Brain pericyte (primary cell): ENCODE data around the gene FCSK.

Experiments
- DNase-seq: peaks from one replicate; pipeline ENCODE4 v3.0.0-alpha.2; 2012; ENCODE audit warnings: low read depth, low spot score

Gene FCSK

DNA sequence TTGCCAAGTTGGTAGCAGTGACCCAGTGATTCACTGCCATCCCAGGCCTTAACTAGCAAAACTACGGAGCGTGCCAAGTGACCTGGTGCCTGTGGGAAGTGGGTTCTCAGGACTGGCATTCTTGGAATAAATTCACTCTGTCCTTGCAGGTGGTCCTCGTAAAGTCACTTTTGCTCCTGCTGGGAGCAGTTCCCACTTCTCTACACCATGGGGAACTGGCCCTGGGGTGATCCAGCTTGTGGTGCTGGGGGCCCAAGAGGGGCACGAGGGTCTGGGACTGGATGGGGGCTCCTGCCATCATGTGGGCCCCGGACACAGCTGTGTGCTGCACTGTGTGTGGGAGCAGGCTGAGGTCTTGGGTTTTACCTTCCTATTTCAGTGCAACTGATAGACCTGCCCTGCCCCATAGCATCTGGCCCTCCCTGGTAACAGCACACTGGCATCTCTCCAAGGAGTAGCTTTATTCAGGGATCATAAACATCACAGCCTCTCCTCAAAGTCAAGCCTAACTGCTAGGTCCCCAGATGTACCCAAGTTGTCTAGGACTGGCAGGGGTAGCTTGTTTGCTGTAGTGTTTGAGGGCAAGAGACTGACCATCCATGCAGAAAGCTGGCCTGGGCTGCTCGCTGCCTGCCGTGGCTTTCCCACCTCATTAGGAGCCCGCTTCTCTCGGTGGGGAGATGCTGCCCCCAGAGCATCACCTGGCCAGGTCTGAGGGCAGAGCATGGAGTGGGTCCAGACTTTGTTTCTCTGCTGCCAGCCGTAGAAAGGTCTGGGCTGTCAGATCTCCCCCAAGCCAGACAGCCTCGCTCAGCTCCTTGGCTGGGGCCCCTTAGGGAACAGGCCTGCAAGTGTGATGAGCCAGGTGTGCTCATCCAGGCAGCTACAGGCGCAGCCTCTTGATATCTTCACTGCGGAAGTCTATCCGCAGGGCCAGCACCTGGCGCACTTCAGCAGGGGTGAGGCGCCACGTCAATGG lies 26.0 kb downstream of the FCSK start:
- DNase-seq: no peak

- DNase-seq: no peak
Observed at GRCh38 chr16:70481929-70482536, 27.6 kb downstream of the FCSK start.

DNA sequence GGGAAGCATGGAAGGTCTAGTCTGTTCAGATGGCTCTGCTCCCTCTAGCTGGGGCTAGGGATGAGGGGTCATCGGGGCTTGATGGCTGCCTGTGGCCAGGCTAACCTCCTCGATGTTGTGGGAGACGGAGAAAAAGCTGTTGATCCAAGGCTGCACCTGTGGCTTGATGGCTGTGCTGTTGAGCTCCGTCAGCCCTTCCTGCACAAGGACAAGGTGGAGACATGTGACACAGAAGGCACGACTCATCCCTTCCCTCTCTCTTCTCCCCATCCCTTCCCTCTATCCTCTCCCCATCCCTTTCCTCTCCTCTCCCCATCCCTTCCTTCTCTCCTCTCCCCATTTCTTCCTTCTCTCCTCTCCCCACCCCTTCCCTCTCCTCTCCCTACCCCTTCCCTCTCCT lies 28.2 kb downstream of the FCSK start:
- DNase-seq: no peak

GRCh38 chr16:70483426-70483825 lies 29.0 kb downstream of the FCSK start:
- DNase-seq: no peak

- DNase-seq: no peak
Observed at GRCh38 chr16:70484867-70485266, 30.5 kb downstream of the FCSK start.

GRCh38 chr16:70490261-70490660 lies 35.9 kb downstream of the FCSK start:
- DNase-seq: no peak

- no peak for DNase-seq
Observed at GRCh38 chr16:70493802-70494201, 39.4 kb downstream of the FCSK start.

DNA sequence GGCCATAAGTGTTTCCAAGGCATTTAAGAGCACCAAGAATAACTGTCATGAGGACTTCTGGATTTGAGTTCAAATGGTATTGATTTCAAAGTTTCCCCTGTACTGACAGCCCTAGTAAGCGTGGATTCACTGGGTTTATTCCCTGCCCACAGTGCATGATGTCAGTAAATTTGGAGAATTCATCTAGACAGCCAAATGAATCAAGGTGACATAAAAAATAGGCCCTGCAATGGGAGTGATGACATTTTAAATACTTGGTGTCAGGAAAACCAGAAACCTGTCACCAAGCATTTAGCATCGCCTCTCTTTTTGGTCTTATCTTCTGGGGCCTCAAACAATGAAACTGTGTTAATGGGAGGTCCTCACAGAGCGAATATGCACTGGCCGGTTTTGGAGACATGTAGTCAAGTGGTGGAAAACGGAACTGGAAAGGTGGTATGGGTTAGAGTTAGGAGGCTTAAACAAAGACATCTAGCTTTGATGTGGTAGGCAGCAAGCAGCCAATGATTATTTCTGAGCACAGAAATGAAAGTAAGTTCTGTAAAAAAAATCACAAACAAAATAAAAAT lies 39.9 kb downstream of the FCSK start:
- no peak for DNase-seq

GRCh38 chr16:70494777-70495176 lies 40.4 kb downstream of the FCSK start:
- no peak for DNase-seq

GRCh38 chr16:70495425-70496182 lies 41.2 kb downstream of the FCSK start:
- no peak for DNase-seq

- DNase-seq: no peak
Observed at GRCh38 chr16:70496513-70496912, 42.1 kb downstream of the FCSK start.

- no peak for DNase-seq
Observed at GRCh38 chr16:70508752-70509151, 54.4 kb downstream of the FCSK start.

DNA sequence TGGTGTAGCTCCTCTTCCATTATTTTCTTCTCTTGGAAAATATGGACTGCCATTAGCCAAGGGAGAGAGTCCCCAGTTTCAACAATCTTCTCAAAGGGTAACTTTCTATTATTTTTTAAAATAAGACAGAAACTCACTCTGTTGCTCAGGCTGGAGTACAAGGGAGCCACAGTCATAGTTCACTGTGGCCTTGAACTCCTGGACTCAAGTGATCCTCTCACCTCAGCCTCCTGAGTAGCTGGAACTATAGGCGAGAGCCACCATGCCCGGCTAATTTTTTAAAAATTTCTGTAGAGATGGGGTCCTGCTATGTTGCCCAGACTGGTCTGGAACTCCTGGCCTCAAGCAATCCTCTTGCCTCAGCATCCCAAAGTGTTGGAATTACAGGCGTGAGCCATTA lies 55.8 kb downstream of the FCSK start:
- DNase-seq: no peak

GRCh38 chr16:70511833-70512232 lies 57.4 kb downstream of the FCSK start:
- no peak for DNase-seq

DNA sequence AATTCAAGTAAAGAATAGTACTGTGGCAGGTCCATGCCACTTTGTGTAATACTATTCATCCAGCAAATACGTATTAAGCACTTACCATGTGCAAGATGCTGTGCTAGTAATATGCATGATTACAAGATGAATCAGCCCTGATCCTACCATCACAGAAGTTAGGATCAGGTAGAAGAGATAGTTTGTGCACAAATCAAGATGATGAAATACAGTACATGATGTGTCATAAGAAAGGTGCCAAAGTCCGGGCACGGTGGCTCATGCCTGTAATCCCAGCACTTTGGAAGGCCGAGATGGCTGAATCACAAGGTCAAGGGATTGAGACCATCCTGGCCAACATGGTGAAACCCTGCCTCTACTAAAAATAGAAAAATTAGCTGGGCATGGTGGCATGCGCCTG lies 58.1 kb downstream of the FCSK start:
- no peak for DNase-seq

DNA sequence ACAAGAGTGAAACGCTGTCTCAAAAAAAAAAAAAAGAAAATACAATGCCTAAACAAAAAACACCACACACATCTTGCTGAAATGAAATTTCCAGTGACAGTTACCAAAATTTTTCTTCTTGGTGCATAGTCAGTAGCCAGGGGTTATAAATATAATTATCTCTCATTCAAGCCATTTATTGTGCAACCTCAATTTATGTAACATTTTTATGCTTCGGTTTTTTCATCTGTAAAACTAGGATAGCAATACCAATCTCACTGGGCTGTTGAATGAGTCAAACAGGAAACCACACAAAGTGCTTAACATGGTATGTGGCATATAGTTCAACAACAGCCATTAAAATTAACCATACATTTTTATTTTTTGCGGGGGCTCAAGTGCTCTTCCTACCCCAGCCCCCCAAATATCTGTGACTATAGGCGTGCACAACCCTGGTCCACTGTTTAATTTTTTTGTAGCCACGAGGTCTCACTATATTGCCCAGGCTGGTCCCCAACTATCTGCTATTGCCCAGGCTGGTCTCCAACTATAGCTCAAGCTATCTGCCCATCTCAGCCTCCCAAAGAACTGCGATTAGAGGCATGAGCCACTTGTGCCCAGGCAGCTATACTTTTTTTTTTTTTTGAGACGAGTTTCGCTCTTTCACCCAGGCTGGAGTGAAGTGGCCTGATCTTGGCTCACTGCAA lies 66.4 kb downstream of the FCSK start:
- DNase-seq: no peak

DNA sequence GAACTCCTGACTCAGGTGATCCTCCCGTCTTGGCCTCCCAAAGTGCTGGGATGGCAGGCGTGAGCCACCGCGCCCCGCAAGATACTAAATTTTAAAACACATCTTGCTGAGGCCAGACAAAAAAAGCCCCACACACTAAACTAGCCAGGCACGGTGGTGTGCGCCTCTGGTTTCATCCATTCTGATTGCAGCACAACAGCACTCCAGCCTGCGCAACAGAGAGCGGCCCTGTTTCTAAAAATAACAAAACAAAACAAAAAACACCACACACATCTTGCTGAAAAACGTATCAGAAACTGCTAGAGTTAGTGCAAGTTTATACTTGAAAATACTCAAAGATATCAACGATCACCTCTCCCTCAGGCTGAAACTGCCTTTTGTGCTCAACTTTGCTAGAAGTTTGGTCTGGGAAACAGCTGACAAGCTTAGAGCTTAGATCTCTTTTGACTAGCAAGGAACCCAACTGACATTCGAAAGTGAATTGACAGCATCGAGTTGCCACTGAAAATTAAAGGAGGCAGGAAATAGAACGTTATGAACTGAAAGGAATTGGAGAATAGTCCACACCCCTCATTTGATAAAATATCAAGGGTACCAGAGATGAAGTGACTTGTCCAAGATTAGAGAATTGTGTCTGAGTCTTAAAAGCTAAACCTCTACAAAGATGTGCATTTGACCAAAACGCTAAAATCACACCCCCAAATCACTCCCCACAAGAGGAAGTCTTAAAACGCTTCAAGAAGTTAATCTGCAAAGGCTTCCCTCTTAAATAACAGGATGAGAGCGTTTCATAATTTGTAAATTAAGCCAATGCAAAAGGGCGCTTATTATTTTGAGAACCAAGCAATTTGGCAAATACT lies 68.1 kb downstream of the FCSK start:
- DNase-seq: no peak

DNA sequence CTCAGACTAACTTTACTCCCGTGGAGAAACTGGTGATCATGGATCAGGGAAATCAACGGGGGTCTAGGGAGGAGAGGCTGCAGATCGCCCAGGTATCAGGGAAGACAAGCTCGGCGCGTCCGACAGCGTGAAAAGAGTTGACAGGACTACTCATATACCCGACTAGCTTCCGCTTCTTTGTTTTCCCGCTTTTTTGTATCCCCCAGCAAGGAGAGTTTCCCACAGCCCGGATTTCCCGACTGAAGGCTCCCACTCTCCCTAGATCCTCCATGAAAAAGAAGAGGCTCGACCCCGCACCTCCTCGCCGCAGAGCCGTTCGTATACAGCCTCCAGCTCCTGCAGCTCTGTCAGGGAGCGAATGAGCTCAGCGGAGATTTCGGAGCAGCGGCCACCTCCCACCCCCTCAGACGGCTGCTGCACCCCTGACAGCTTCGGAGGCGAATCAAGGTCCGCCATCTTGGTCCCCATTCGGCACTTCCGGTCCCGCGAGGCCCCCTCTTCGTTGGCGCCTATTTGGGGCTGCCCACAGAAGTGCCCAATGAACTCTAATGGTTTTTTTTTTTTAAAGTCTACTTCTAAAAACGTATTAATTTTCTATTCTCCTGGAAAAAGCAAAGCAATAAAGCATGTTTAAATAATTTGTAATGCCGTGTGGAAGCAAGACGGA lies 68.8 kb downstream of the FCSK start, which contains the start of gene COG4:
Gene COG4 (minus strand): TSS at position 479 of the 667 bp plus-strand sequence. CDS start 11 bp downstream, at position 468.
- peak; percentile 40 for DNase-seq

DNA sequence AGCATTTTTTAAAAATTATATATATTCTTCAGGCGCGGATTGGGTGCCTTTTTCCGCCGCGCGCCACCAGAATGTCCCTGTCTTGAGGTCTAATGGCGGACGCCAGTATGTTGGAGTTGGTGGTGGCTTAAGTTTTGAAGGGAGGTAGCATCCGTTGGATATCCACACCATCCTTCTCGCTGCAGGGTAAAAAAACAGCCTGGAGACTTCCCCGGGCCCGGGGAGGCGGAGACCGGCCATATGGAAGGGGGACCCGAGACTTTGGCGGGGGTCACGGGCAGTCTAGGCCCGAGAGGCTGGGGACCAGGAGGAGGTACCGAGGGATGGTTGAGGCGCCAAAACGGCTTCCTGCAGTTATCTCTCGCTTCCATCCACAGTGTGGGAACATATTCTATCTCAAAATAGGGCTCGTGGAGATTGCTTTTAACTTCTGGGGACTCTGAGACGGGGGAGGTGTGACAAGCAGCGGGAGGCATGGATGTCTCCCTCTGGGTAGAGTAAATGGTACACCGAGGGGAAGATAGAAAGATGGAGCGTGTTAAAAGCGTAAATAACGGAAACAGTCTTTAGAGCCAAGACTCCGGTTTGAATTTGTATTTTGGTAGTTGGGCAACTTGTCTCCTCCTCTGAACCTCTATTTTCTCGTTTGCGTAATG lies 69.5 kb downstream of the FCSK start, which contains the start of gene SF3B3:
Gene SF3B3 (plus strand): TSS at position 74 of the 656 bp plus-strand sequence. CDS start 2,841 bp downstream, outside the sequence.
- no peak for DNase-seq
